ENCODE data around the gene IRGQ. TPM values are rescaled to one million over a fixed set of nuclear protein-coding genes. Genes with fewer than 3 reads are reported as not detected.

Gene IRGQ
- polyA plus RNA-seq, 4 donors, result 2.0 to 8.8 (median 3.9) TPM

- Histone ChIP-seq H3K27me3 (ENCODE audit: control insufficient read depth in 3 of 3, insufficient read depth in 3 of 3, low read length in 3 of 3) (peaks cover 0 to 11% (median 8%) of the 10 kb centered on the region in 3 donors), H3K27ac (ENCODE audit: low read depth in 1 of 3, low read length in 2 of 3) (no peak overlapping the region), H3K4me3 (ENCODE audit: low read depth in 1 of 3, low read length in 3 of 3) (no peak overlapping the region), H3K9me3 (ENCODE audit: control insufficient read depth in 2 of 2, insufficient read depth in 1 of 2, low read depth in 1 of 2, low read length in 1 of 2) (no peaks in the 10 kb centered on the region), H3K36me3 (ENCODE audit: control insufficient read depth in 3 of 3, insufficient read depth in 2 of 3, low read depth in 1 of 3, low read length in 3 of 3) (no peaks in the 10 kb centered on the region), H3K4me1 (ENCODE audit: control insufficient read depth in 3 of 3, insufficient read depth in 2 of 3, low read depth in 1 of 3, low read length in 2 of 3) (peaks cover 0 to 10% (median 0%) of the 10 kb centered on the region in 3 donors)
- WGBS, 3 donors, result 82 to 93% (median 85%) methylated on average over 5 of the region's 5 CpGs
- DNase-seq, result no peak
- no peak for FAIRE-seq
These were observed 38.1 kb upstream of the IRGQ start for GRCh38 chr19:43634068-43634467.

DNA sequence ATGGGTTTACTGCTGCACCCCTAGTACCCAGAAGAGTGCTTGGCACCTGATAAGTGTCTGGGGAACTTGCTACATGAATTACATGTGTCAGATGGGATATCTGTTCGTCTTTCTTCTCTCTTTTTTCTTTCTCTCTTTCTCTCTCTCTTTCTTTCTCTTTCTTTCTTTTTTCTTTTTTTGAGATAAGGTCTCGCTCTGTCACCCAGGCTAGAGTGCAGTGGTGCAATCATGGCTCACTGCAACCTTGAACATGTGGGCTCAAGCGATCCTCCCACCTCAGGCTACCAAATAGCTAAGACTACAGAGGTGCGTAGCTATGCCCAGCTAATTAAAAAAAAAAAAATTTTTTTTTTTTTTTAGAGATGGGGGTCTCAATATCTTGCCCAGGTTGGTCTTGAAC is 37.6 kb upstream of the IRGQ start:
- no peaks in the 10 kb centered on the region for H3K36me3 ChIP-seq (ENCODE audit: control insufficient read depth in 3 of 3, insufficient read depth in 2 of 3, low read depth in 1 of 3, low read length in 3 of 3)
- DNase-seq (no peak), FAIRE-seq (no peak)
- no peak overlapping the region for H3K27ac ChIP-seq (ENCODE audit: low read depth in 1 of 3, low read length in 2 of 3)
- H3K9me3 ChIP-seq (ENCODE audit: control insufficient read depth in 2 of 2, insufficient read depth in 1 of 2, low read depth in 1 of 2, low read length in 1 of 2), result no peaks in the 10 kb centered on the region
- WGBS, 3 donors, result 87 to 91% (median 90%) methylated on average over 4 of the region's 4 CpGs
- peaks cover 0 to 10% (median 0%) of the 10 kb centered on the region in 3 donors for H3K4me1 ChIP-seq (ENCODE audit: control insufficient read depth in 3 of 3, insufficient read depth in 2 of 3, low read depth in 1 of 3, low read length in 2 of 3)
- H3K27me3 ChIP-seq (ENCODE audit: control insufficient read depth in 3 of 3, insufficient read depth in 3 of 3, low read length in 3 of 3), result peaks cover 0 to 5% (median 3%) of the 10 kb centered on the region in 3 donors
- H3K4me3 ChIP-seq (ENCODE audit: low read depth in 1 of 3, low read length in 3 of 3), result no peak overlapping the region

DNA sequence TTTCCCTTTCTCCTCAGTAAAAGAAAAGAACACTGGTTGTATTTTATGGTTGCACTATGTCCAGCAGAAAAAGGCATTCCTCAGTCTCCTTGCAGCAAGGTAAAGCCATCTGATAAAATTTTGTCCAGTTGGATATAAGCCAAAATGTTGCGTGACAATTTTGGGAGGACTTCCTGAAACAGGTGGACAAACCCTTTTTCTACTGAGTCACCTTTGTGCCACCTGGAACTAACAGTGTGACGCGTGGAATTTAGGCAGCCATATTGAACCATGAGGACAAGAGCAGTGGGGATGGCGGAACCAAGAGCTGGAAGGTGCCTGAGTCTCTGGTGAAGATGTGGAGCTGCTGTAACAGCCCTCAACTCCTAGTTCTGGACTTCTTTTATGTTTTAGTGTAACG is 35.6 kb upstream of the IRGQ start:
- Histone ChIP-seq H3K27ac (ENCODE audit: low read depth in 1 of 3, low read length in 2 of 3) (no peak overlapping the region), H3K4me3 (ENCODE audit: low read depth in 1 of 3, low read length in 3 of 3) (no peak overlapping the region), H3K27me3 (ENCODE audit: control insufficient read depth in 3 of 3, insufficient read depth in 3 of 3, low read length in 3 of 3) (peaks cover 0 to 3% (median 0%) of the 10 kb centered on the region in 3 donors), H3K36me3 (ENCODE audit: control insufficient read depth in 3 of 3, insufficient read depth in 2 of 3, low read depth in 1 of 3, low read length in 3 of 3) (peaks cover 0 to 6% (median 0%) of the 10 kb centered on the region in 3 donors), H3K4me1 (ENCODE audit: control insufficient read depth in 3 of 3, insufficient read depth in 2 of 3, low read depth in 1 of 3, low read length in 2 of 3) (peaks cover 0 to 10% (median 0%) of the 10 kb centered on the region in 3 donors), H3K9me3 (ENCODE audit: control insufficient read depth in 2 of 2, insufficient read depth in 1 of 2, low read depth in 1 of 2, low read length in 1 of 2) (no peaks in the 10 kb centered on the region)
- DNase-seq, result no peak
- 81 to 88% (median 87%) methylated on average over 5 of the region's 5 CpGs for WGBS, 3 donors
- FAIRE-seq, result no peak

DNA sequence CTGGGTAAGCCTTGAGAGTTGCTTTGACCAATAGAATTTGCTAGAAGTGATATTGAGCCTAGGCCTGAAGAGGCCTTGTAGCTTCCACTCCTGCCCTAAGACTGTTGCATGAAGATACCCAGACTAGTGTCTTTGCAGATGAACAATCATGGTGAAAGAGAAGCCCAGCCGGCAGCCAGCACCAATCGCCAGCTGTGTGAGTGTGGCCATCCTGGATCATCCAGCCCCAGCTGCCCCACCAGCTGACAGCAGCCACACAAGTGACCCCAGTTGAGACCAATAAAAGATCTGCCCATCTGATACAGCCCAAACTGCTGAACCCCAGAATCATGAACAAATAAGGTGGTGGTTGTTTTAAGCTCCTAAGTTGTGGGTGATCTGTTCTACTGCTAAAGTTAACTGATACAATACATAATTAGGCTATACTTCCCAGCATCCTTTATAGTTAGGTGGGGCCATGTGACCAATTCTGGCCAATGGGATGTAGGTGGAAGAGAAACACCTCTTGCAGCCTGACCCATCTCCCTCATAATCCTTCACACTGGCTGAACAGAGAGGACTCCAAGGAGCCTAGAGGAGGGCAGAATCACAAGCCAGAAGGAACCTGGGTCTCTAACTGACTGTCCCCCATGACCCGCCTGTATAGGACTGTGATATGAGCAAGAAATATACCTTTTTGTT is 32.9 kb upstream of the IRGQ start:
- H3K4me1 ChIP-seq (ENCODE audit: control insufficient read depth in 3 of 3, insufficient read depth in 2 of 3, low read depth in 1 of 3, low read length in 2 of 3), result peaks cover 0 to 2% (median 0%) of the 10 kb centered on the region in 3 donors

DNA sequence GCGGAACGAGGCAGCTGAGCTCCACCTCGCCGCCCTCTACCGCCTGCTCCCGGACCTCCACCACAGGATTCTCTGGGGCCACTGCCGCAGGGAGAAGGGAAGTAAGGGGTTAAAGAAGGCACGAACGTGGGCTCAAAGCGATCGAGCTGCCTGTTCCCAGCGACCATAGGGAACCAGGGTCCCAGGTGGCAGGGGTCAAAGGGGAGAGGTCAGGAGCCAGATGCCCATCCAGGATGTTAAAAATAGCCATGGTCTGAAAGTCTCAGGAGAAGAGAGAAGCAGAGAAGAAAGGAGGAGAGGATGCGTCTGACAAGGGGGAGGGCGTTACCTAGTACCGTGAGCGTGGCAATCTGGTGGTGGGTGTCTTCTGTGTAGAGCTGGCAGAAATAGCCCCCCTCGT is 30.9 kb upstream of the IRGQ start:
- no peak for DNase-seq
- no peak for FAIRE-seq
- Histone ChIP-seq H3K4me1 (ENCODE audit: control insufficient read depth in 3 of 3, insufficient read depth in 2 of 3, low read depth in 1 of 3, low read length in 2 of 3) (peaks cover 0 to 2% (median 0%) of the 10 kb centered on the region in 3 donors), H3K9me3 (ENCODE audit: control insufficient read depth in 2 of 2, insufficient read depth in 1 of 2, low read depth in 1 of 2, low read length in 1 of 2) (no peaks in the 10 kb centered on the region), H3K27me3 (ENCODE audit: control insufficient read depth in 3 of 3, insufficient read depth in 3 of 3, low read length in 3 of 3) (peaks cover 0 to 3% (median 0%) of the 10 kb centered on the region in 3 donors), H3K36me3 (ENCODE audit: control insufficient read depth in 3 of 3, insufficient read depth in 2 of 3, low read depth in 1 of 3, low read length in 3 of 3) (peaks cover 0 to 14% (median 0%) of the 10 kb centered on the region in 3 donors), H3K4me3 (ENCODE audit: low read depth in 1 of 3, low read length in 3 of 3) (no peak overlapping the region), H3K27ac (ENCODE audit: low read depth in 1 of 3, low read length in 2 of 3) (no peak overlapping the region)
- 65 to 77% (median 75%) methylated on average over 17 of the region's 17 CpGs for WGBS, 3 donors

More for the DNA sequence above, 32.9 kb upstream of the IRGQ start:
- no peak for DNase-seq
- Histone ChIP-seq H3K36me3 (ENCODE audit: control insufficient read depth in 3 of 3, insufficient read depth in 2 of 3, low read depth in 1 of 3, low read length in 3 of 3) (peaks cover 0 to 7% (median 0%) of the 10 kb centered on the region in 3 donors), H3K27ac (ENCODE audit: low read depth in 1 of 3, low read length in 2 of 3) (no peak overlapping the region), H3K4me3 (ENCODE audit: low read depth in 1 of 3, low read length in 3 of 3) (no peak overlapping the region), H3K9me3 (ENCODE audit: control insufficient read depth in 2 of 2, insufficient read depth in 1 of 2, low read depth in 1 of 2, low read length in 1 of 2) (no peaks in the 10 kb centered on the region), H3K27me3 (ENCODE audit: control insufficient read depth in 3 of 3, insufficient read depth in 3 of 3, low read length in 3 of 3) (peaks cover 0 to 3% (median 0%) of the 10 kb centered on the region in 3 donors)
- WGBS, 3 donors, result 85 to 95% (median 94%) methylated on average over 3 of the region's 3 CpGs
- FAIRE-seq, result no peak

- no peak overlapping the region for H3K4me3 ChIP-seq (ENCODE audit: low read depth in 1 of 3, low read length in 3 of 3)
- peaks cover 0 to 3% (median 0%) of the 10 kb centered on the region in 3 donors for H3K27me3 ChIP-seq (ENCODE audit: control insufficient read depth in 3 of 3, insufficient read depth in 3 of 3, low read length in 3 of 3)
- FAIRE-seq (no peak), DNase-seq (no peak)
- no peak overlapping the region for H3K27ac ChIP-seq (ENCODE audit: low read depth in 1 of 3, low read length in 2 of 3)
- no peaks in the 10 kb centered on the region for H3K9me3 ChIP-seq (ENCODE audit: control insufficient read depth in 2 of 2, insufficient read depth in 1 of 2, low read depth in 1 of 2, low read length in 1 of 2)
- H3K36me3 ChIP-seq (ENCODE audit: control insufficient read depth in 3 of 3, insufficient read depth in 2 of 3, low read depth in 1 of 3, low read length in 3 of 3), result peaks cover 0 to 14% (median 0%) of the 10 kb centered on the region in 3 donors
- WGBS, 3 donors, result 74 to 84% (median 78%) methylated on average over 28 to 32 of the region's 32 CpGs
- H3K4me1 ChIP-seq (ENCODE audit: control insufficient read depth in 3 of 3, insufficient read depth in 2 of 3, low read depth in 1 of 3, low read length in 2 of 3), result peaks cover 0 to 2% (median 0%) of the 10 kb centered on the region in 3 donors
These were observed 30.1 kb upstream of the IRGQ start for GRCh38 chr19:43625918-43626579.

DNA sequence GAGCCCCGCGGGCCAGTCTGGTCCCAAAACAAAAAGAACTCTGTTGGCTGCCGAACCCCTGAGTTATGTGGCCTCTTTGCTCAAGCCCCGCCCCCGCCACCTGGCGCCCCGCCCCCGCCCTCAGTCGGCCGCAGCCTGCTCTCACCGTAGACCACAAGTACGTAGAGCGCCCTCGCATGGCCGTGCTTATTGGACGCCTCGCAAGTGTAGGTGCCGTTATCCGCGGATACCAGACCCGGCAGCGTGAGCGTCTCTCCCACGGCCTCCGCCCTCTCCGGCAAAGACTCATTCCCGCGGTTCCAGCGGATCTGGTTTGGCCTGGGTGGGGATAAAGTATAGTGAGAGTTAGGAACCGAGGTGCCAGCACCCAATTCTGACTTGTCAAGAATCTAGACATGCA is 29.0 kb upstream of the IRGQ start:
- Histone ChIP-seq H3K9me3 (ENCODE audit: control insufficient read depth in 2 of 2, insufficient read depth in 1 of 2, low read depth in 1 of 2, low read length in 1 of 2) (no peaks in the 10 kb centered on the region), H3K27me3 (ENCODE audit: control insufficient read depth in 3 of 3, insufficient read depth in 3 of 3, low read length in 3 of 3) (peaks cover 0 to 3% (median 0%) of the 10 kb centered on the region in 3 donors), H3K27ac (ENCODE audit: low read depth in 1 of 3, low read length in 2 of 3) (no peak overlapping the region), H3K4me3 (ENCODE audit: low read depth in 1 of 3, low read length in 3 of 3) (no peak overlapping the region), H3K36me3 (ENCODE audit: control insufficient read depth in 3 of 3, insufficient read depth in 2 of 3, low read depth in 1 of 3, low read length in 3 of 3) (peaks cover 0 to 14% (median 0%) of the 10 kb centered on the region in 3 donors), H3K4me1 (ENCODE audit: control insufficient read depth in 3 of 3, insufficient read depth in 2 of 3, low read depth in 1 of 3, low read length in 2 of 3) (peaks cover 0 to 6% (median 5%) of the 10 kb centered on the region in 3 donors)
- DNase-seq (peak; percentile 52 to 55), FAIRE-seq (no peak)
- 26 to 58% (median 52%) methylated on average over 30 of the region's 30 CpGs for WGBS, 3 donors

GRCh38 chr19:43623889-43624670 is 28.1 kb upstream of the IRGQ start:
- 83 to 93% (median 91%) methylated on average over 35 of the region's 35 CpGs for WGBS, 3 donors

More at GRCh38 chr19:43623889-43624670, 28.1 kb upstream of the IRGQ start:
- Histone ChIP-seq H3K9me3 (ENCODE audit: control insufficient read depth in 2 of 2, insufficient read depth in 1 of 2, low read depth in 1 of 2, low read length in 1 of 2) (no peaks in the 10 kb centered on the region), H3K27me3 (ENCODE audit: control insufficient read depth in 3 of 3, insufficient read depth in 3 of 3, low read length in 3 of 3) (peaks cover 0 to 3% (median 0%) of the 10 kb centered on the region in 3 donors), H3K4me3 (ENCODE audit: low read depth in 1 of 3, low read length in 3 of 3) (no peak overlapping the region), H3K36me3 (ENCODE audit: control insufficient read depth in 3 of 3, insufficient read depth in 2 of 3, low read depth in 1 of 3, low read length in 3 of 3) (peaks cover 0 to 14% (median 0%) of the 10 kb centered on the region in 3 donors), H3K27ac (ENCODE audit: low read depth in 1 of 3, low read length in 2 of 3) (no peak overlapping the region), H3K4me1 (ENCODE audit: control insufficient read depth in 3 of 3, insufficient read depth in 2 of 3, low read depth in 1 of 3, low read length in 2 of 3) (peaks cover 0 to 6% (median 6%) of the 10 kb centered on the region in 3 donors)
- DNase-seq (no peak), FAIRE-seq (no peak)

Measured in small intestine (tissue), 7 donors.